Astrocyte (in vitro differentiated cells and primary cell): ENCODE data around the gene ZCCHC2. TPM values are rescaled to one million over a fixed set of nuclear protein-coding genes. Genes with fewer than 3 reads are reported as not detected.

Experiments used
- DNase-seq: peaks from one replicate; pipeline ENCODE4 v3.0.0-alpha.2; 2010; ENCODE audit warnings: low read depth
- FAIRE-seq: peaks from 2 replicates; lab custom pipeline; 2011; peaks lifted over from hg19 to GRCh38; lab: Jason Lieb, UNC
- H2AFZ ChIP-seq: 2 replicates; pipeline ENCODE4 v1.6.0; 2012; ENCODE audit warnings: low read depth, low read length, inconsistent platforms
- H3K27ac ChIP-seq: 2 replicates; pipeline ENCODE4 v1.5.1; 2011; ENCODE audit warnings: low read depth, low read length, inconsistent platforms
- H3K27me3 ChIP-seq: 2 replicates; pipeline ENCODE4 v1.6.0; 2011; ENCODE audit warnings: low read length, inconsistent platforms; ENCODE audit not compliant: insufficient read depth
- H3K36me3 ChIP-seq: 2 replicates; pipeline ENCODE4 v1.5.1; 2011; ENCODE audit warnings: low read length, inconsistent platforms; ENCODE audit not compliant: insufficient read depth
- H3K4me1 ChIP-seq: 2 replicates; pipeline ENCODE4 v1.5.1; 2011; ENCODE audit warnings: low read length, inconsistent platforms; ENCODE audit not compliant: insufficient read depth
- H3K4me2 ChIP-seq: 2 replicates; pipeline ENCODE4 v1.6.0; 2012; ENCODE audit warnings: low read length, inconsistent platforms
- H3K4me3 ChIP-seq: 2 replicates; pipeline ENCODE4 v1.5.1; 2011; ENCODE audit warnings: low read depth, mild to moderate bottlenecking, low read length, inconsistent platforms; ENCODE audit not compliant: insufficient read depth
- H3K79me2 ChIP-seq: 2 replicates; pipeline ENCODE4 v1.6.0; 2012; ENCODE audit warnings: mild to moderate bottlenecking, low read length, inconsistent platforms; ENCODE audit not compliant: insufficient read depth
- H3K9ac ChIP-seq: 2 replicates; pipeline ENCODE4 v1.6.0; 2012; ENCODE audit warnings: mild to moderate bottlenecking, low read length, inconsistent platforms
- H3K9me3 ChIP-seq: 2 replicates; pipeline ENCODE4 v1.5.1; 2012; ENCODE audit warnings: low read depth, mild to moderate bottlenecking, low read length, inconsistent platforms; ENCODE audit not compliant: insufficient read depth
- H4K20me1 ChIP-seq: 2 replicates; pipeline ENCODE4 v1.6.0; 2012; ENCODE audit warnings: low read length, inconsistent platforms; ENCODE audit not compliant: insufficient read depth
- H3K27ac Mint-ChIP-seq: one replicate; pipeline ENCODE4 v1.8.0; 2021; ENCODE audit warnings: mild to moderate bottlenecking, mixed read lengths; ENCODE audit not compliant: unreplicated experiment
- H3K27me3 Mint-ChIP-seq: one replicate; pipeline ENCODE4 v1.8.0; 2021; ENCODE audit warnings: low read depth, mixed read lengths; ENCODE audit not compliant: unreplicated experiment
- H3K36me3 Mint-ChIP-seq: one replicate; pipeline ENCODE4 v1.8.0; 2021; ENCODE audit warnings: low read depth, mixed read lengths; ENCODE audit not compliant: unreplicated experiment
- H3K4me1 Mint-ChIP-seq: one replicate; pipeline ENCODE4 v1.8.0; 2021; ENCODE audit warnings: low read depth, mixed read lengths; ENCODE audit not compliant: unreplicated experiment
- H3K4me3 Mint-ChIP-seq: one replicate; pipeline ENCODE4 v1.8.0; 2021; ENCODE audit warnings: mild to moderate bottlenecking, moderate library complexity, mixed read lengths; ENCODE audit not compliant: unreplicated experiment
- H3K9me3 Mint-ChIP-seq: one replicate; pipeline ENCODE4 v1.8.0; 2021; ENCODE audit warnings: mild to moderate bottlenecking, mixed read lengths; ENCODE audit not compliant: unreplicated experiment
- CTCF ChIP-seq: IDR thresholded peaks from 2 replicates; pipeline ENCODE4 v1.5.1; 2011; ENCODE audit warnings: low read depth, mild to moderate bottlenecking, inconsistent platforms, low read length, moderate library complexity; ENCODE audit not compliant: insufficient read depth
- EZH2 ChIP-seq: IDR thresholded peaks from 2 replicates; pipeline ENCODE4 v1.6.1; 2012; ENCODE audit warnings: mild to moderate bottlenecking, low read length, inconsistent platforms; ENCODE audit not compliant: insufficient read depth
- total RNA-seq: library from RNA; stranded (reverse); gene quantifications from 2 replicates; pipeline ENCODE4 v1.2.1, GENCODE V29; 2021

ZCCHC2 gene
- total RNA-seq, 1 donor from 2014 or later, result 14.8 TPM

GRCh38 chr18:62531078-62531477, 8.3 kb downstream of the ZCCHC2 start:
- FAIRE-seq (no peak), DNase-seq (no peak)
- Histone ChIP-seq H3K9ac (no peak overlapping the region), H3K27ac (no peak overlapping the region), H3K27me3 (no peaks in the 10 kb centered on the region), H4K20me1 (no peaks in the 10 kb centered on the region), H3K4me2 (no peak overlapping the region), H3K79me2 (peaks cover 6% of the 10 kb centered on the region), H3K36me3 (no peaks in the 10 kb centered on the region), H3K4me1 (peaks cover 3% of the 10 kb centered on the region), H3K4me3 (no peak overlapping the region), H2AFZ (no peak overlapping the region), H3K9me3 (no peaks in the 10 kb centered on the region)
- Mint-ChIP-seq H3K27ac (no peak overlapping the region), H3K27me3 (no peaks in the 10 kb centered on the region), H3K4me1 (peaks cover 16% of the 10 kb centered on the region), H3K9me3 (no peaks in the 10 kb centered on the region), H3K4me3 (no peak overlapping the region), H3K36me3 (no peaks in the 10 kb centered on the region)
- no peak for TF ChIP-seq EZH2
- TF ChIP-seq CTCF, result no peak

DNA sequence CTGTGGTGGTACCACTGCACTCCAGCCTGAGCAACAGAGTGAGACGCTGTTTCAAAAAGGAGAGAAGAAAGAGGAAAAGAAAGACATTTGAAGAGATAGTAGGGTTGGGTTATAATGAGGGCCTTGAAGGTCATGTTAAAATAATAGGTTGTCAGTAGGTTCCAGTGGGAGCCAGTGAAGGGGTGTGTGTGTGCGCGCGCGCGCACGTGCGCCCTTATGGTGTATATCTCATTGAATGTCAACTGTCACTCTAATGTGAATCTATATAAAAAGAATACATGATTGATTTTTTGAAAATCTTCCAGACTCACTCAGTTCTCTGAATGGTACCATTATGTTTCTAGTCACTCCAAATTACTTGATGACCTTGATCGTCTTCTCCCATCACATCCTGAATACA, 9.1 kb downstream of the ZCCHC2 start:
- Histone ChIP-seq H3K79me2 (peaks cover 6% of the 10 kb centered on the region), H3K4me3 (no peak overlapping the region), H2AFZ (no peak overlapping the region), H3K9me3 (no peaks in the 10 kb centered on the region), H3K4me1 (no peaks in the 10 kb centered on the region), H3K4me2 (no peak overlapping the region), H3K9ac (no peak overlapping the region), H3K36me3 (no peaks in the 10 kb centered on the region), H4K20me1 (no peaks in the 10 kb centered on the region), H3K27me3 (no peaks in the 10 kb centered on the region), H3K27ac (no peak overlapping the region)
- FAIRE-seq (no peak), DNase-seq (no peak)
- TF ChIP-seq EZH2 (no peak), CTCF (no peak)
- no peaks in the 10 kb centered on the region for H3K27me3 Mint-ChIP-seq
- H3K36me3 Mint-ChIP-seq, result no peaks in the 10 kb centered on the region
- H3K4me3 Mint-ChIP-seq, result no peak overlapping the region
- no peak overlapping the region for H3K27ac Mint-ChIP-seq
- peaks cover 16% of the 10 kb centered on the region for H3K4me1 Mint-ChIP-seq
- H3K9me3 Mint-ChIP-seq, result no peaks in the 10 kb centered on the region

DNA sequence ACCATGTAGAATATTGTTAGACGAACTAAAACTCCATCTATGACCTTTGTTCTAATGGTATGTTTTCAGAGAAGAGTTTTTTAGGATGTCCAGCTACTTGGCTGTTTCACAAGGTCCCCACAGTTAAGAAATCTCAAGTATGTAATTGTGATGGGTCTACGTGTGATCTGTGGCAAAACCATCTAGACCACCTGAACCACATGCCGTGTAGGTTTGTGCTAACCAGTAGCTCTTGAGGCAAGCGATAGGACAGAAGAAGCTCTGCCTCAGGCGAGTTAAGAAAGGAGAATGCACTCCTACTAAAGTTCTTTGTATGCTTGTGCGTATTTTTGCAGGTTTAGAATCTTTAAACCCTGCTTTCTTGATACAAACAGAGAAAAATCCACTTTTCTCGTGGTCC, 13.2 kb downstream of the ZCCHC2 start:
- Histone ChIP-seq H3K27me3 (no peaks in the 10 kb centered on the region), H3K79me2 (peaks cover 2% of the 10 kb centered on the region), H3K27ac (no peak overlapping the region), H3K4me3 (no peak overlapping the region), H3K36me3 (no peaks in the 10 kb centered on the region), H3K4me1 (no peaks in the 10 kb centered on the region), H2AFZ (no peak overlapping the region), H3K9me3 (no peaks in the 10 kb centered on the region), H3K9ac (no peak overlapping the region), H3K4me2 (no peak overlapping the region), H4K20me1 (peaks cover 5% of the 10 kb centered on the region)
- FAIRE-seq (no peak), DNase-seq (no peak)
- Mint-ChIP-seq H3K4me1 (peaks cover 5% of the 10 kb centered on the region), H3K4me3 (no peak overlapping the region), H3K36me3 (no peaks in the 10 kb centered on the region), H3K27me3 (no peaks in the 10 kb centered on the region), H3K27ac (no peak overlapping the region), H3K9me3 (no peaks in the 10 kb centered on the region)
- no peak for TF ChIP-seq CTCF
